Measurements from ENCODE around the gene TMEM221. TPM values are rescaled to one million over a fixed set of nuclear protein-coding genes. Genes with fewer than 3 reads are reported as not detected.

The TMEM221 gene
- total and polyA plus RNA-seq, 2 donors from 2014 or later: 0.13 TPM; not detected in 1

- peak in 1 of 5 donors; percentile 34 for DNase-seq
- H3K9ac ChIP-seq (ENCODE audit: low read length in 3 of 3): no peak overlapping the region
- no peaks in the 10 kb centered on the region for H3K27me3 ChIP-seq (ENCODE audit: control insufficient read depth, insufficient read depth, low read length)
- no peaks in the 10 kb centered on the region for H3K9me3 ChIP-seq (ENCODE audit: control insufficient read depth in 2 of 3, insufficient read depth in 1 of 3, low read length in 3 of 3)
- no peaks in the 10 kb centered on the region for H3K4me1 ChIP-seq (ENCODE audit: control insufficient read depth in 2 of 3, insufficient read depth in 2 of 3, low read depth in 1 of 3, low read length in 3 of 3)
- intact Hi-C loops (cut with DNase I): no loop called here
- no peaks in the 10 kb centered on the region for H3K36me3 ChIP-seq (ENCODE audit: control insufficient read depth in 2 of 3, insufficient read depth in 3 of 3, low read length in 3 of 3)
- FAIRE-seq: no peak
- TF ChIP-seq CTCF (IDR thresholded peaks at IDR 0.05; ENCODE audit: borderline replicate concordance, extremely low read depth, insufficient read depth): no peak
- no peak overlapping the region for H3K27ac ChIP-seq (ENCODE audit: low read depth in 2 of 2, low read length in 2 of 2)
- no peak overlapping the region for H3K4me3 ChIP-seq (ENCODE audit: low read length in 3 of 3)
Observed at GRCh38 chr19:17482877-17483604, 34.6 kb upstream of the TMEM221 start.

DNA sequence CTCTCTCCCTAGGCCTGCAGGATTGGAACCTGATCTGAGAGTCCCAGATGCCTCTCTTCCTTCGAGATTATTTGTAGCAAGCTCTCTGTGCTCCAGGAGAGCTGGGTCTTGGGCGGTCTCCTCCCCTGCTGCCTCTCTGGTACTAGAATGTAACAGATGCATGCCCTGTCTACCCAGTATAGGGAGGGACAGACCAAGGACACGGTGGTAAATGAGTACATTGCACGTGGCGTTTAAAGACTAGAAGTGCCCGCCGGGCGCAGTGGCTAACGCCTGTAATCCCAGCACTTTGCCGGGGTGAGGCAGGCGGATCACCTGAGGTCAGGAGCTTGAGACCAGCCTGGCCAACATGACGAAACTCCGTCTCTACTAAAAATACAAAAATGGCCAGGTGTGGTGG is 33.5 kb upstream of the TMEM221 start:
- intact Hi-C loops (cut with DNase I): no loop called here
- no peak overlapping the region for H3K4me3 ChIP-seq (ENCODE audit: low read length in 3 of 3)
- H3K27ac ChIP-seq (ENCODE audit: low read depth in 2 of 2, low read length in 2 of 2): no peak overlapping the region
- TF ChIP-seq CTCF (IDR thresholded peaks at IDR 0.05; ENCODE audit: borderline replicate concordance, extremely low read depth, insufficient read depth): no peak
- peak in 1 of 5 donors; percentile 44 for DNase-seq
- no peak overlapping the region for H3K9ac ChIP-seq (ENCODE audit: low read length in 3 of 3)
- FAIRE-seq: no peak
- H3K36me3 ChIP-seq (ENCODE audit: control insufficient read depth in 2 of 3, insufficient read depth in 3 of 3, low read length in 3 of 3): no peaks in the 10 kb centered on the region
- H3K9me3 ChIP-seq (ENCODE audit: control insufficient read depth in 2 of 3, insufficient read depth in 1 of 3, low read length in 3 of 3): no peaks in the 10 kb centered on the region
- H3K4me1 ChIP-seq (ENCODE audit: control insufficient read depth in 2 of 3, insufficient read depth in 2 of 3, low read depth in 1 of 3, low read length in 3 of 3): no peaks in the 10 kb centered on the region
- H3K27me3 ChIP-seq (ENCODE audit: control insufficient read depth, insufficient read depth, low read length): no peaks in the 10 kb centered on the region

DNA sequence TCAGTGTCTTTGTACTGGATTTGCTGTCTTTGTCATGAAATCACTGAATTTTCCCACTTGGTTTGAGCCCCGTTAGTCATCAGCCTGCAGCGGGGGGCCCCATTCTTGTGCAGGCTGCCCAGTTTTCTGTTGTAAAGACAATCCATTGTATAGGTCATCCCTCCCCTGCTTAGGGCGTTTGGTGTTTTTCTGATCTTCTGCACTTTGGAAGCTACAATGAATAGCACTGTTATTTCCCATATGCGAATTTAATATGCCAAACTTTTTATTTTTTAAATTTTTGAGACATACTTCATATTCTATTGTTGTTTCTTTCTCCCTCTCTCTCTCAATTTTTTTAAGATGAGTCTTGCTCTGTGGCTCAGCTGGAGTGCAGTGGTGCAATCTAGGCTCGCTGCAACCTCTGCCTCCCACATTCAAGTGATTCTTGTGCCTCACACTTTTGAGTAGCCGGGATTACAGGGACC is 30.9 kb upstream of the TMEM221 start:
- H3K4me3 ChIP-seq (ENCODE audit: low read length in 3 of 3): no peak overlapping the region
- no peak overlapping the region for H3K9ac ChIP-seq (ENCODE audit: low read length in 3 of 3)
- H3K9me3 ChIP-seq (ENCODE audit: control insufficient read depth in 2 of 3, insufficient read depth in 1 of 3, low read length in 3 of 3): no peaks in the 10 kb centered on the region
- FAIRE-seq (no peak), DNase-seq (no peak)
- no peak for TF ChIP-seq CTCF (IDR thresholded peaks at IDR 0.05; ENCODE audit: borderline replicate concordance, extremely low read depth, insufficient read depth)
- H3K36me3 ChIP-seq (ENCODE audit: control insufficient read depth in 2 of 3, insufficient read depth in 3 of 3, low read length in 3 of 3): no peaks in the 10 kb centered on the region
- no peaks in the 10 kb centered on the region for H3K27me3 ChIP-seq (ENCODE audit: control insufficient read depth, insufficient read depth, low read length)
- intact Hi-C loops (cut with DNase I): no loop called here
- no peak overlapping the region for H3K27ac ChIP-seq (ENCODE audit: low read depth in 2 of 2, low read length in 2 of 2)
- peaks cover 0 to 5% (median 0%) of the 10 kb centered on the region in 3 donors for H3K4me1 ChIP-seq (ENCODE audit: control insufficient read depth in 2 of 3, insufficient read depth in 2 of 3, low read depth in 1 of 3, low read length in 3 of 3)
